Ectodermal cell (in vitro differentiated cells): ENCODE data around the gene PTPRN2.
"Not testable (repeated sequence)": the region's sequence is repeated elsewhere in the genome, so short reads cannot be mapped to it uniquely, and the experiment has no call there.

Experiments
- H3K27ac ChIP-seq: 2 replicates; pipeline ENCODE4 v1.7.0; 2013; ENCODE audit warnings: mild to moderate bottlenecking, low read depth, low read length; ENCODE audit not compliant: insufficient read depth, poor library complexity, severe bottlenecking
- H3K27me3 ChIP-seq: 2 replicates; pipeline ENCODE4 v1.7.0; 2013; ENCODE audit warnings: mild to moderate bottlenecking, low read length; ENCODE audit not compliant: insufficient read depth, control insufficient read depth, poor library complexity, severe bottlenecking
- H3K36me3 ChIP-seq: one replicate; pipeline ENCODE4 v1.7.0; 2013; ENCODE audit warnings: low read length; ENCODE audit not compliant: control insufficient read depth, insufficient read depth
- H3K4me1 ChIP-seq: one replicate; pipeline ENCODE4 v1.7.0; 2013; ENCODE audit warnings: low read length; ENCODE audit not compliant: control insufficient read depth, insufficient read depth
- H3K4me3 ChIP-seq: 2 replicates; pipeline ENCODE4 v1.7.0; 2013; ENCODE audit warnings: low read depth, low read length, control low read depth; ENCODE audit not compliant: insufficient read depth
- H3K9me3 ChIP-seq: 2 replicates; pipeline ENCODE4 v1.7.0; 2013; ENCODE audit warnings: mild to moderate bottlenecking, low read length, moderate library complexity; ENCODE audit not compliant: control insufficient read depth
- WGBS, 2 experiments: methylation state at CpG; one replicate each; pipeline ENCODE4 v1.1.7; 2013; ENCODE audit warnings: missing lambda C conversion rate in 2 of 2; 5-methylcytosine and 5-hydroxymethylcytosine counted together

Gene PTPRN2

DNA sequence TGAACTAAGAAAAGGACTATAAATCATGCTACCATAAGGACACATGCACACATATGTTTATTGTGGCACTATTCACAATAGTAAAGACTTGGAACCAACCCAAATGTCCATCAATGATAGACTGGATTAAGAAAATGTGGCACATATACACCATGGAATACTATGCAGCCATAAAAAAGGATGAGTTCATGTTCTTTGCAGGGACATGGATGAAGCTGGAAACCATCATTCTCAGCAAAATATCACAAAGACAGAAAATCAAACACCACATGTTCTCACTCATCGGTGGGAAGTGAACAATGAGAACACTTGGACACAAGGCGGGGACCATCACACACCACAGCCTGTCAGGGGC, 922.0 kb downstream of the PTPRN2 start:
- H3K27me3 ChIP-seq, H3K4me1 ChIP-seq, H3K9me3 ChIP-seq, H3K36me3 ChIP-seq, H3K27ac ChIP-seq, H3K4me3 ChIP-seq: not testable (repeated sequence)
- 88 to 89% methylated on average over 2 of the region's 2 CpGs for WGBS, 2 experiments

DNA sequence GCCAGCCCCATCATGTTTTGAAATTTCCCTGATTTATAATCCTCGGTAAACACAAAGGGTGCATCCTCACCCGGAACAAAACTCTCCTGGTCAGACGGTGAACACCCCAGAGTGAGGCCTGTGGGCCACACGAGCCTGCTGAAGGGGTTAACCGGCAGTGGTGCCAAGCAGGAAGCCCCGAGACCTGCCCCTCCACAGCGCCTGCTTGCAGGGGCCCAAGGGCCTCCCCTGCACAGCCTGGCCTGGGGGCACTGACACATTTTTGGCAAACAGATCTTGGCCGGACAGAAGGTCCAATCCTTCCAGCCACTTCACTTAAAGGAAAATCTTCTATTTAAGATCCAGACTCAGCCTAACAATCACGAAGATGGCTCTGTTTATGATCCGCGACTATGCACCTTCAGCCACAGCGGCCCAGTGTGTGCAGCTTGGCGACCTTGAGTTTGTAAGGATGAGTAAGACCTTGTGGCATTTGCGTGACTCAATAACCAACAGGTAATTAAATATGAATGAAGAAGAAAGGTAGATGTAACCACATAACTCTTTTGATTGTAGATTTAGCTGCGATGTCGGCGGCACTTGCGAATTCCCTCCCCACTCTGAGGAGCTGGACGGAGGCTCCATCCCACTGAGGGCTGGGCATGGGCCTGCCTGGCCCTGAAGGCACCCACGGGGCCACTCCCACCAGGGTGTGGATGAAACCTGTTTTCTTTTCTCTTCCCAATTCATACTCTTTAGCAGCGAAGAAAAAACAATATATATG, 922.6 kb downstream of the PTPRN2 start:
- no peaks in the 10 kb centered on the region for H3K27me3 ChIP-seq
- no peak overlapping the region for H3K27ac ChIP-seq
- no peak overlapping the region for H3K4me3 ChIP-seq
- H3K36me3 ChIP-seq: no peaks in the 10 kb centered on the region
- 77 to 78% methylated on average over 20 of the region's 21 CpGs for WGBS, 2 experiments
- no peaks in the 10 kb centered on the region for H3K4me1 ChIP-seq
- H3K9me3 ChIP-seq: peaks cover 4% of the 10 kb centered on the region

DNA sequence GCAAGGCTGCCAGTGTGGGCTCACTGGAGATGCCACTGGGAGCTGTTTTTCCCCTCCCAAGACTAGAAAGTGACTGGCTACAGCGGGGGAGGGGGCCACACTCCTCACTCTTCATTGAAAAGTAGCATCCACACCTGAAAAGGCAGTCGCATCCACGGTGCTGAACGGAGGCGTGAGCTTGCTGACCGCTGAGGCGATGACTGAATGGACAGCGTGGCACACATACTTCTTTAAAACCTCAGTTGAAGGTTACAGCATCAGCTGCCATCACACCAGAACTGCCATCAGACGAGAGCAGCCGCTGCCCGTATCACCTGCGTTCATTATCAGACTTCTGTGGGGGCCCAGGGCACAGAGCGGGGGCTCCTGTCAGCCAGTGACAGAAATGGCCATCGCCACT, 923.6 kb downstream of the PTPRN2 start:
- no peak overlapping the region for H3K4me3 ChIP-seq
- no peak overlapping the region for H3K27ac ChIP-seq
- no peaks in the 10 kb centered on the region for H3K4me1 ChIP-seq
- no peaks in the 10 kb centered on the region for H3K36me3 ChIP-seq
- 73% methylated on average over 14 of the region's 14 CpGs for WGBS, 2 experiments
- H3K9me3 ChIP-seq: peaks cover 4% of the 10 kb centered on the region
- no peaks in the 10 kb centered on the region for H3K27me3 ChIP-seq

DNA sequence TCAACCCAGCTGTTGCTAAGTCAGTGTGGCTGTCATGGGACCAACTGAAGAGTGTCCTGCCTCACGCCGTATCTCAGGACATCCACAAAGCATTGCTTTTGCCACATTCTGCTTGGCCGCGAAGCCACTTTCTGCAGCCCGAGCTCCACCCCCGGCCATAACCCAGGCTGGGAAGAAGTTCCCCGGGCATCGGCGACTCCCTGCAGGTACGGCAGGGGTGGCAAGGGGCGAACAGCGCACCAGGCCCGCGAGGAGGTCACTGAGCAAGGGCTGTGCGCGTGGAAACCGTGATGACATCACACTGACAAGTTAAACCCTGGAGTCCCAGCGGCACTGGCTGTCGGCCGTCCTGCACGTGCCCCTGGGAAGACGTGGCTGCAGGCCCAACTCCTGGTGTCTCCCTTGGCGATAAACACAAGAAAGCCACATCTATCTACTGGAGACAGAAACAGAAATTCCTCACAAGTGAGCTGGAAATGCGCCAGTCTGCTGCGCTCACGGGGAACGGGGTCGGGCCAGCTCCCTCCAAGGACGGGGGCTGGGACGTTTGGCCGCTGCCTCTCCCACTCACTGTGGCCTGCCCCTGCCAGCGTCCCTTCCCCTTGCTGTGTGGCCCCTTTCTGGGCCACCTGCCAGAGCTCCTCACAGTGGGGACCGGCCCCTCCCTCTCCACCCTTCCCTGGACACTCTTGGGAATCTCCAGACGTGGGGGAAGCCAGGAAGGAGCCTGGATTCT, 924.5 kb downstream of the PTPRN2 start:
- Histone ChIP-seq H3K9me3 (peaks cover 6% of the 10 kb centered on the region), H3K27me3 (no peaks in the 10 kb centered on the region), H3K27ac (no peak overlapping the region), H3K36me3 (no peaks in the 10 kb centered on the region), H3K4me3 (no peak overlapping the region), H3K4me1 (no peaks in the 10 kb centered on the region)
- 81 to 83% methylated on average over 34 of the region's 34 CpGs for WGBS, 2 experiments

DNA sequence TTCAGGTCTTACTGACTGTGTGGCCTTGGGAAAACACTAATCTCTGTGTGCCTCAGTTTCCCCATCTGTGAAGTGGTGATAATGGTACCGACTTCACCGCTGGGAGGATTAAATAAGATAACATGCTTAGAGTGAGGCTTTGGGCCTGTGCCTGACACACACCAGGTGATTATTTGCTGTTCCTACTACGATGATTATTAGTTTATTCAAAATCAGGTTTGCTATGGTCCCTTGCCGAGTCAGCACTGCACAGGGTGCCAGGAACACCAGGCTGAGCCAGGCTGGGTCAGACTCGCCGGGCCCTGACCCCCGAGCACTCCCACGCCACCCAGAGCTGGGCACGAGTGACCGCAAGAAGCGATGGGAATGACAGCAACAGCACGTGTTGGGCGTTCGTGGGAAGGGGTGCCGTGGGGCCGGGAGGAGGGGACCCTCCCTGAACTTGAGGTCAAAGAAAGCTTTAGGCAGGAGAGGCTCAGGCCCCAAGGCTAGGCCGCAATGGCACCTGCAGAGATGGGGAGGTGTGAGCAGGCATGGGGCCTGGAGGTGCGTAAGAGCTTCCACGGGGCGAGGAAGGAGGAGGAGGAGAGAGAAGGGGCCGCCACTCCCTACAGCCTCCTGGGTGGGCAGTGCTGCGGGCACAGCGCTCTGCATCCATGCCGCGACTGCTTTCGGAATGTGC, 925.4 kb downstream of the PTPRN2 start:
- Histone ChIP-seq H3K27me3 (no peaks in the 10 kb centered on the region), H3K4me1 (no peaks in the 10 kb centered on the region), H3K27ac (no peak overlapping the region), H3K36me3 (no peaks in the 10 kb centered on the region), H3K4me3 (no peak overlapping the region), H3K9me3 (peaks cover 7% of the 10 kb centered on the region)
- 84 to 85% methylated on average over 26 of the region's 26 CpGs for WGBS, 2 experiments

DNA sequence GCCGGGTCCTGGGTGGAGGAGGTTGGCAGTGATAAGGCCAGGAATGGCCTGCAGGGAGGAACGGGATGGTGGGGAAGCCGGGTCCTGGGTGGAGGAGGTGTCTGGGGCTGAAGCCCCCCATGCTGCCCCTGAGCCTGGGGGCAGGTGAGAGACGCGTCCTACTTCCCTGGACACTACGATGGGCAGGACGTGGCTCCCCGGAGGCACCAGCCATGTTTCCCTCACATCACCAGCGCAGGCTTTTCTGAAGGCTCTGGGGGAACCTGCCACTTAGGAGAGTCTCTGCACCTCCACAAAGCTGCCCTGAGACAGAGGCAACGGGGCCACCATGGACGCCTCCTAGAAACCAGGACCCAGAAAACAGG, 926.0 kb downstream of the PTPRN2 start:
- no peaks in the 10 kb centered on the region for H3K4me1 ChIP-seq
- H3K4me3 ChIP-seq: no peak overlapping the region
- 74 to 76% methylated on average over 11 of the region's 11 CpGs for WGBS, 2 experiments
- no peaks in the 10 kb centered on the region for H3K27me3 ChIP-seq
- no peak overlapping the region for H3K27ac ChIP-seq
- no peaks in the 10 kb centered on the region for H3K36me3 ChIP-seq
- H3K9me3 ChIP-seq: peaks cover 7% of the 10 kb centered on the region

DNA sequence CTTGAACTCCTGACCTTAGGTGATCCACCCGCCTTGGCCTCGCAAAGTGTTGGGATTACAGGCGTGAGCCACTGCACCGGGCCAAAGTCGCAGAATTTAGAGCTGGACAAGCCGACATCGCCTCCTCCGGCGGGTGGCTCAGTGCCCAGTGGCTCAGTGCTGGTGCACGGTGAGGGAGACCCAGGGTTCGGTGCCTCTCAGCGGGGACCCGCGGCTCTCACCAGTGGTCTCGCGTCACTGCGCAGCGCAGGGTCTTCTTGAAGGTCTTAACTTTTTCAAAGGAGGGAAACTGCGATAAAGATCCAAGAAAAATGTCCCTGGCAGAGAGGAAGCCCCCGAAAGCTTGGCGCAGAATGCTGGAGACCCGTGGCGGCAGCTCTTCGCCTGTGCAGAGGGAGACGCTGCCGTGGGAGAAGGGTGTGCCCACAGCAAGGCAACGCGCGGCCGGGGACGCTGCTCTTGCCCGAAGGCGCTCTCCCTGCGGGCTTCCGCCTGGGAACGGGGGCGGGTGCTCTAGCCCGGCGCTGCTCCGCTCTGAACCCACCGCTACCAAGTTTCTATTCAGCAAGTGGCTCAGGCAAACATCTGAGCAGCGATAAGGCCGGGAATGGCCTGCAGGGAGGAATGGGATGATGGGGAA, 926.5 kb downstream of the PTPRN2 start:
- no peaks in the 10 kb centered on the region for H3K36me3 ChIP-seq
- no peak overlapping the region for H3K4me3 ChIP-seq
- no peak overlapping the region for H3K27ac ChIP-seq
- 83 to 84% methylated on average over 43 of the region's 43 CpGs for WGBS, 2 experiments
- peaks cover 7% of the 10 kb centered on the region for H3K9me3 ChIP-seq
- H3K27me3 ChIP-seq: no peaks in the 10 kb centered on the region
- H3K4me1 ChIP-seq: no peaks in the 10 kb centered on the region

DNA sequence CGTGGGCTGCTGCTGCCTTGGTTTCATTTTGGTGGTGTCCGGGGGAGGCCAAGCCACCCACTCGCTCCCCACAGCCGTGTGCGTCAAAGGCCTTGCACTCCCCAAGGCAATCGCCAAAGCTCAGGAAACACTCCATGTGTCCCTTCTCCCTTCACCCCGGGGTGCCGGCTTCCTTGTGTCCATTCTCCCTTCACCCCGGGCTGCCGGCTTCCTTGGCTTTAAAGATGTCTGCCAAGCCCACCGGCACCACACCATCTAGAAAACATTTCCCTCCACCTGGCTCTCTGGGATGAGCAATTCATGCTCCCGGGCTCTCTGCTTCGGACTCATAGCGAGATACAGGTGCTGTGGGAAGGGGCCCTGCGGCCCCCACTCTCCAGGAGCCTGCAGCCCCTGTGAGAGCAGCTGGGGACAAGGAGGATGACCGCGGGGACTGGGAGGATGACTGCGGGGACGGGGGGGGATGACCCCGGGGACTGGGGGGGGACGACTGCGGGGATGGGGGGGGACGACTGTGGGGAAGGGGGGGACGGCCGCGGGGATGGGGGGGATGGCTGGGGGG, 928.7 kb downstream of the PTPRN2 start:
- 92 to 93% methylated on average over 15 of the region's 26 CpGs for WGBS, 2 experiments
- no peaks in the 10 kb centered on the region for H3K27me3 ChIP-seq
- no peaks in the 10 kb centered on the region for H3K4me1 ChIP-seq
- no peak overlapping the region for H3K4me3 ChIP-seq
- peaks cover 3% of the 10 kb centered on the region for H3K9me3 ChIP-seq
- H3K27ac ChIP-seq: no peak overlapping the region
- no peaks in the 10 kb centered on the region for H3K36me3 ChIP-seq

DNA sequence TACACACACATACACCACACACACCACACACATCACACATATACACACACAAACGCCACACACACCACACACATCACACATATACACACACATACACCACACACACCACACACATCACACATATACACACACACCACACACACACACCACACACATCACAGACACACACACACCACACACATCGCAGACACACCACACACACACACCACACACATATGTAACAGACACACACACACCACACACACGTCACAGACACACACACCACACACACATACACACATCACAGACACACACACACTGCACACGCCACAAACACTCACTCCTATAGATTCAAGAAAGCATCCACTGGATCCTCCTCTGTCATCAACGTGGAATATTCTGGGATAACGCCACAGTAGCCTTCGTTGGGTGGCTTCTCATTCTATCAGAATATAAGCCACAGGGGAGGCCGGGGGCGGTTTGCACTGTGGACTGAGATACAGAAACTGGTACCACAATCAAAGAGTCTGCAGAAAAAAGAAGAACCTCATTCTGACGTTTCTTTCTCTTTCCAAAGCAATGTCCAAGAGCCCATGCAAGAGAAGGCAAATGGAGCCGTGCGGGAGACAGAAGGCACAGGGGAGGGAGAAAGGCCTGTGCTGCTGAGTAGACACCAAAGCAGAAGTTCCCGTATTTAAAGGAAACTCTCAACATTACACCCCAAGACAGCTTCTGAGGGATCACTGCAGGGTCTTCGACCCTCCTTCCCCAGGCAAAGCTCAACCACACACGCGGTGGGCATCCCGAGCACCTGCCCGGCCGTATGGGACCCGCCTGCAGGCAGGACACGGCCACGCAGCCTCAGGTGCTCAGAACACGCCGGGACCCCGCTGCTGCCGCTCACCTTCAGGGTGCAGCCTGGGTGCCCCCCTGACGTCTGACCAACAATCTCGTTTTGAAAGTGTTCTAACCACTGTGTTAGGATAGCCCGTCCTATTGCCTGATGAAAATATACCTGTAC, 929.6 kb downstream of the PTPRN2 start:
- 86 to 87% methylated on average over 28 to 29 of the region's 29 CpGs for WGBS, 2 experiments
- H3K4me3 ChIP-seq: no peak overlapping the region
- no peaks in the 10 kb centered on the region for H3K4me1 ChIP-seq
- H3K9me3 ChIP-seq: peaks cover 3% of the 10 kb centered on the region
- no peak overlapping the region for H3K27ac ChIP-seq
- H3K27me3 ChIP-seq: no peaks in the 10 kb centered on the region
- H3K36me3 ChIP-seq: no peaks in the 10 kb centered on the region
